GM18498 (cell line): ENCODE results near the gene TMTC1.
"Not testable (repeated sequence)": the region's sequence is repeated elsewhere in the genome, so short reads cannot be mapped to it uniquely, and the experiment has no call there.

Experiments used
- ATAC-seq: cut with Tn5 transposase; IDR thresholded peaks from one replicate; pipeline ENCODE4 v1.9.1; 2021; ENCODE audit warnings: mild to moderate bottlenecking, moderate library complexity; ENCODE audit not compliant: unreplicated experiment

The TMTC1 gene

GRCh38 chr12:29783773-29784666, at the start of gene TMTC1:
TSS of gene TMTC1 (minus strand) at chr12:29783942. CDS start at chr12:29783751, 191 bp downstream.
- ATAC-seq, result peak; percentile 37

- ATAC-seq, result no peak
Measured at GRCh38 chr12:29831173-29831572, 47.4 kb upstream of the TMTC1 start.

- ATAC-seq, result no peak
Measured at GRCh38 chr12:29830391-29830790, 46.6 kb upstream of the TMTC1 start.

GRCh38 chr12:29818916-29819623, 35.3 kb upstream of the TMTC1 start:
- ATAC-seq, result no peak

- ATAC-seq, result no peak
Measured at GRCh38 chr12:29816874-29817725, 33.4 kb upstream of the TMTC1 start.

- not testable (repeated sequence) for ATAC-seq
Measured at GRCh38 chr12:29809616-29810361, 26.0 kb upstream of the TMTC1 start.

- no peak for ATAC-seq
Measured at GRCh38 chr12:29807129-29807528, 23.4 kb upstream of the TMTC1 start.

- ATAC-seq, result no peak
Measured at GRCh38 chr12:29804019-29804418, 20.3 kb upstream of the TMTC1 start.

- ATAC-seq, result no peak
Measured at GRCh38 chr12:29799591-29799990, 15.8 kb upstream of the TMTC1 start.

GRCh38 chr12:29797565-29798355, 14.0 kb upstream of the TMTC1 start:
- ATAC-seq, result no peak

- ATAC-seq, result no peak
Measured at GRCh38 chr12:29796823-29797263, 13.1 kb upstream of the TMTC1 start.

- ATAC-seq, result no peak
Measured at GRCh38 chr12:29795715-29796114, 12.0 kb upstream of the TMTC1 start.

GRCh38 chr12:29794862-29795261, 11.1 kb upstream of the TMTC1 start:
- no peak for ATAC-seq

GRCh38 chr12:29792853-29793252, 9.1 kb upstream of the TMTC1 start:
- ATAC-seq, result no peak

GRCh38 chr12:29792132-29792531, 8.4 kb upstream of the TMTC1 start:
- no peak for ATAC-seq

- ATAC-seq, result peak; percentile 22
Measured at GRCh38 chr12:29782871-29783772, 620 bp downstream of the TMTC1 start.

- peak; percentile 74 for ATAC-seq
Measured at GRCh38 chr12:29782285-29782870, 1.4 kb downstream of the TMTC1 start.

- peak; percentile 23 for ATAC-seq
Measured at GRCh38 chr12:29781705-29782266, 2.0 kb downstream of the TMTC1 start.
